ENCODE results near the gene CDH4.

Gene CDH4

GRCh38 chr20:61701802-61702201 is 449.7 kb downstream of the CDH4 start:
- TF ChIP-seq ZNF274 (IDR thresholded peaks at IDR 0.05; ENCODE audit: low read depth, low read length) = no peak

GRCh38 chr20:61702246-61702645 is 450.2 kb downstream of the CDH4 start:
- no peak overlapping the region for H3K4me3 ChIP-seq (ENCODE audit: low read length)
- TF ChIP-seq ZNF274 (IDR thresholded peaks at IDR 0.05; ENCODE audit: low read depth, low read length) = no peak

More at GRCh38 chr20:61701802-61702201, 449.7 kb downstream of the CDH4 start:
- no peak overlapping the region for H3K4me3 ChIP-seq (ENCODE audit: low read length)

DNA sequence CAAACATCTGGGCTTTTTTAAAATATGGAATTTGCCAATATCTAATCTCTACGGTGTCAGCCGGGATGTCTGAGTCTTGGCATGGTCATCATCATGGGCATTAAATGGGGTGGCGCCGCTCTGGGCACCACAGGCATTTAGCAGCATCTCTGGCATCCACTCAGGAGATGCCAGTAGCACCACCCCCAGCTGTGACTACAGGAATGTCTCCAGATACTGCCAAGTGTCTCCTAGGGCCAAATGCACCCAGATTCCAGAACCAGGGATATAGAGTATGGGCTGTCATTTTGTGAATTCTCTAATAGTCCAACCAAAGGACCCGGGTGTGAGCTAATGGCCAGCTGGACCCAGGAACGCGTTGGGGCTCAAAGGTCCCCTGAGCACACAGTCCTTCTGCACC is 452.6 kb downstream of the CDH4 start:
- no peak for TF ChIP-seq ZNF274 (IDR thresholded peaks at IDR 0.05; ENCODE audit: low read depth, low read length)

GRCh38 chr20:61705386-61706258 is 453.6 kb downstream of the CDH4 start:
- TF ChIP-seq ZNF274 (IDR thresholded peaks at IDR 0.05; ENCODE audit: low read depth, low read length) = no peak
- H3K4me3 ChIP-seq (ENCODE audit: low read length) = no peak overlapping the region

More for the DNA sequence above, 452.6 kb downstream of the CDH4 start:
- H3K4me3 ChIP-seq (ENCODE audit: low read length) = no peak overlapping the region

DNA sequence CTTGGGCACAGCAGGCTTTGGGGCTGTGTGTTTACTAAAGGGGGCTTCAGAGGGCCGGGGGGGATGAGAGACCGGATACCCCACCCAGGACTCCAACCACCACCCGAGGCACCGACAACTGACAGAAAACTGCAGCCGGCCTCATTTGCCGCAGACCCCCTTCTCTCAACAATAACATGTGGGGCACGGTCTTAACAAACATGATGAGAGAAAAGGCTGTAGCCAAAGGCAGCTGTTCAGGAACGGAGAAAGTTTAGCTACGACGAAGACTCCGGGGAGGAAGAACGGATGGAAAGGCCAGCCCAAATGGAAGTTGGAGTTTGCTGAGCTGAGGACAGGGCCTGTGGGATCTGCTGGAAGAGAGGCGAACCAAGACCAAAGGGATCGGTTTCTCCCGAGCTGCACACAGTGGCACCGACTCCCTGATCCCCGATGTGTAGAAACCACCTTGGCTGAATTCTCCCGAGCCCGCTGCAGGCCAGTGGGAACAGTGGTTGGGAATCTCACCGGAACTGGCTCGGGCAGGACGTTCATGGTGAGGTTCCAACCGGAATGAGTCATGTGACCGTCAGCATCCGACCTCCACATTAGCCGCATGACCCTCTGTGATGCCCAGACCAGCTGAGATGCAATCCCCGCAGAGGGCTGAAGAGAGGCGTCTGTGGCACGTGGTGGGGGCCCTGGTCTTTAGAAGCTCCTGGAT is 454.3 kb downstream of the CDH4 start:
- TF ChIP-seq ZNF274 (IDR thresholded peaks at IDR 0.05; ENCODE audit: low read depth, low read length) = no peak

GRCh38 chr20:61708891-61709290 is 456.8 kb downstream of the CDH4 start:
- no peak for TF ChIP-seq ZNF274 (IDR thresholded peaks at IDR 0.05; ENCODE audit: low read depth, low read length)
- H3K4me3 ChIP-seq (ENCODE audit: low read length) = no peak overlapping the region

More for the DNA sequence above, 454.3 kb downstream of the CDH4 start:
- no peak overlapping the region for H3K4me3 ChIP-seq (ENCODE audit: low read length)

- no peak overlapping the region for H3K4me3 ChIP-seq (ENCODE audit: low read length)
- no peak for TF ChIP-seq ZNF274 (IDR thresholded peaks at IDR 0.05; ENCODE audit: low read depth, low read length)
These were observed 458.0 kb downstream of the CDH4 start for GRCh38 chr20:61710108-61710507.

DNA sequence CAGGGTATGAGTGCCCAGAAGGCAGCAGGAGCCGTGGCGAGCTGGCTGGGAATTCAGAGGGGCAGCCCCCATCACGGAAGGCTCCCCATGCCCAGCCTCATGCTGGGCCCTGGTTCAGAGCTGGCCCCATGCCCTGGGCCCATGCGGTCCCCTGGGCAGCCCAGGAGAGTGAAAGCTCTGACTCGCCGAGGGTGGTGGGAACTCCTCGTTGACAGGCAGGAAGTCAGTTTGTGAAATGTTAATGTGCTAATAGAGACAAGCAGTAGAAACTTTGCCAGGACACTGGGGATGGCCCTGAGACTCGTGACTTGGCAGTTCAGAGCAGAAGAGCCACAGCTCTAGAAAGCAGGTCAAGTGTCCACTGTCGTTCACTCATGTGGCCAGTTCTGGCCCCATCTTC is 460.6 kb downstream of the CDH4 start:
- no peak overlapping the region for H3K4me3 ChIP-seq (ENCODE audit: low read length)
- TF ChIP-seq ZNF274 (IDR thresholded peaks at IDR 0.05; ENCODE audit: low read depth, low read length) = no peak

DNA sequence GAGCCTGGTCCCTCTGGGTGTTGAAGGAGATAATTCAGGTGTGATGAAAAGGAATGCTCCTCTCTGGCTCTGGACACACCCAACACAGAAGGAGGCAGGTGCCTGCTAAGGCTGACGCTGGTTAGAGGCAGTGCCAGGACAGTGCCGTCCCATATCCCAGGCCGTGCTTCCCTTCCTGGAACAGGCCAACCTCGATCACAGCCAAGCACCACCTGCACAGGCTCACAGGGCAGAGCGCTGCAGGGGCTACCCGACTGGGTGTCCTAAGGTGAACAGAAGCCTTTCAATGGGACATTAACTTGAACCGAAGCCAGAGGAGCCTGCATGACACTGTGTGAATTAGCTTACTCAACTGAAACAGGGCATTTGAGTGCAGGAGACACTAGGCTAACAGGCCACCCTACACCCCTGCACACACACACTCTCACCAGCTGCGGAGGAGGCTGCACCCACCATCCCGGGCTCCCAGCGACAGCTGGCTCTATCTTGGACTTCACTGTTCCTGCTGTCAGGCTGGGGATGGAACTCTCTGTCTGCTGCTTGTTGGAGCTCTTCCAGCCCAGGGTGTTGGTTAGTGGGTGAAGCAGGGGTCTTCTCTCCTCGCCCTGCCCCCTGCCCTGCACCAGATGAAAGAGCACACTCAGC is 466.4 kb downstream of the CDH4 start:
- no peak for TF ChIP-seq ZNF274 (IDR thresholded peaks at IDR 0.05; ENCODE audit: low read depth, low read length)
- no peak overlapping the region for H3K4me3 ChIP-seq (ENCODE audit: low read length)

- no peak for TF ChIP-seq ZNF274 (IDR thresholded peaks at IDR 0.05; ENCODE audit: low read depth, low read length)
- H3K4me3 ChIP-seq (ENCODE audit: low read length) = no peak overlapping the region
These were observed 467.8 kb downstream of the CDH4 start for GRCh38 chr20:61719691-61720347.

- TF ChIP-seq ZNF274 (IDR thresholded peaks at IDR 0.05; ENCODE audit: low read depth, low read length) = no peak
- H3K4me3 ChIP-seq (ENCODE audit: low read length) = no peak overlapping the region
These were observed 468.3 kb downstream of the CDH4 start for GRCh38 chr20:61720348-61720696.

- no peak for TF ChIP-seq ZNF274 (IDR thresholded peaks at IDR 0.05; ENCODE audit: low read depth, low read length)
- no peak overlapping the region for H3K4me3 ChIP-seq (ENCODE audit: low read length)
These were observed 470.2 kb downstream of the CDH4 start for GRCh38 chr20:61722146-61722678.

- no peak for TF ChIP-seq ZNF274 (IDR thresholded peaks at IDR 0.05; ENCODE audit: low read depth, low read length)
- no peak overlapping the region for H3K4me3 ChIP-seq (ENCODE audit: low read length)
These were observed 471.6 kb downstream of the CDH4 start for GRCh38 chr20:61723529-61724257.

All from GM08714 (cell line).